ENCODE data around the gene BAIAP2.

DNA sequence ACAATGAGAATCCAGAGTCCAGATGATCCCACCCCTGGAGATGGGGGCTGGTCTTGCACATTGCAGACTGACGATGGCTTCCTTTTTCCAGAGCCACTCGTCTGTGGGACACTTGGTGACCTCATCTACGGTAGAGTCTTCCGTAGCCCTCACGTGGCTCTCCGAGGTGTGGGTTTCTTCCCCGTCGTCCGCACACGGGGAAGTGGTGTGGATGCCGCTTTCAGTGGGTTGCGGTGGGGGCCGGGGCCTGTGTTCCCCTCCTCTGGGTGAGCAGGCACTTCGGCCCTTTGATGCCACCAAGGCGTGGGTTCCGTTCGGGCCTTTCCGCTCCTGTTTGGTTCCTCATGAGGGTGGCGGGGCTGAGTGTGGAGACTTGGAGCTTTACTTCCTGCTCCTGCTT, 21.4 kb downstream of the BAIAP2 start:
- TF ChIP-seq, protein P1, sequence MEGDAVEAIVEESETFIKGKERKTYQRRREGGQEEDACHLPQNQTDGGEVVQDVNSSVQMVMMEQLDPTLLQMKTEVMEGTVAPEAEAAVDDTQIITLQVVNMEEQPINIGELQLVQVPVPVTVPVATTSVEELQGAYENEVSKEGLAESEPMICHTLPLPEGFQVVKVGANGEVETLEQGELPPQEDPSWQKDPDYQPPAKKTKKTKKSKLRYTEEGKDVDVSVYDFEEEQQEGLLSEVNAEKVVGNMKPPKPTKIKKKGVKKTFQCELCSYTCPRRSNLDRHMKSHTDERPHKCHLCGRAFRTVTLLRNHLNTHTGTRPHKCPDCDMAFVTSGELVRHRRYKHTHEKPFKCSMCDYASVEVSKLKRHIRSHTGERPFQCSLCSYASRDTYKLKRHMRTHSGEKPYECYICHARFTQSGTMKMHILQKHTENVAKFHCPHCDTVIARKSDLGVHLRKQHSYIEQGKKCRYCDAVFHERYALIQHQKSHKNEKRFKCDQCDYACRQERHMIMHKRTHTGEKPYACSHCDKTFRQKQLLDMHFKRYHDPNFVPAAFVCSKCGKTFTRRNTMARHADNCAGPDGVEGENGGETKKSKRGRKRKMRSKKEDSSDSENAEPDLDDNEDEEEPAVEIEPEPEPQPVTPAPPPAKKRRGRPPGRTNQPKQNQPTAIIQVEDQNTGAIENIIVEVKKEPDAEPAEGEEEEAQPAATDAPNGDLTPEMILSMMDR (IDR thresholded peaks at IDR 0.05), result no peak
- no peak for TF ChIP-seq JUN (IDR thresholded peaks at IDR 0.05)
- TF ChIP-seq PHF8 (IDR thresholded peaks at IDR 0.05; ENCODE audit: borderline replicate concordance, low read depth), result no peak
- no peak for TF ChIP-seq MYC (IDR thresholded peaks at IDR 0.05; ENCODE audit: borderline replicate concordance, low read length)
- no peak for TF ChIP-seq POLR2A (IDR thresholded peaks at IDR 0.05; ENCODE audit: low read length)

Measured in A549 (cell line).